Posterior cingulate gyrus (tissue), 11 donors: ENCODE measurements around the gene JMJD4.
A peak's percentile ranks its signal among the peaks of the same experiment; 100 is the strongest.

ENCODE experiments used
- DNase-seq, 10 donors: peaks; one replicate each; pipeline versions ENCODE4 v3.0.0 to v3.0.0-alpha.2; 2020 to 2021; ENCODE audit warnings: mixed read lengths in 3 of 10
- intact Hi-C: fragments of 100-400 bp; cut with DNase I; formaldehyde crosslinking; loops from one replicate; pipeline ENCODE4 v1.15.1; 2023

Gene JMJD4, protein sequence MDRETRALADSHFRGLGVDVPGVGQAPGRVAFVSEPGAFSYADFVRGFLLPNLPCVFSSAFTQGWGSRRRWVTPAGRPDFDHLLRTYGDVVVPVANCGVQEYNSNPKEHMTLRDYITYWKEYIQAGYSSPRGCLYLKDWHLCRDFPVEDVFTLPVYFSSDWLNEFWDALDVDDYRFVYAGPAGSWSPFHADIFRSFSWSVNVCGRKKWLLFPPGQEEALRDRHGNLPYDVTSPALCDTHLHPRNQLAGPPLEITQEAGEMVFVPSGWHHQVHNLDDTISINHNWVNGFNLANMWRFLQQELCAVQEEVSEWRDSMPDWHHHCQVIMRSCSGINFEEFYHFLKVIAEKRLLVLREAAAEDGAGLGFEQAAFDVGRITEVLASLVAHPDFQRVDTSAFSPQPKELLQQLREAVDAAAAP

DNA sequence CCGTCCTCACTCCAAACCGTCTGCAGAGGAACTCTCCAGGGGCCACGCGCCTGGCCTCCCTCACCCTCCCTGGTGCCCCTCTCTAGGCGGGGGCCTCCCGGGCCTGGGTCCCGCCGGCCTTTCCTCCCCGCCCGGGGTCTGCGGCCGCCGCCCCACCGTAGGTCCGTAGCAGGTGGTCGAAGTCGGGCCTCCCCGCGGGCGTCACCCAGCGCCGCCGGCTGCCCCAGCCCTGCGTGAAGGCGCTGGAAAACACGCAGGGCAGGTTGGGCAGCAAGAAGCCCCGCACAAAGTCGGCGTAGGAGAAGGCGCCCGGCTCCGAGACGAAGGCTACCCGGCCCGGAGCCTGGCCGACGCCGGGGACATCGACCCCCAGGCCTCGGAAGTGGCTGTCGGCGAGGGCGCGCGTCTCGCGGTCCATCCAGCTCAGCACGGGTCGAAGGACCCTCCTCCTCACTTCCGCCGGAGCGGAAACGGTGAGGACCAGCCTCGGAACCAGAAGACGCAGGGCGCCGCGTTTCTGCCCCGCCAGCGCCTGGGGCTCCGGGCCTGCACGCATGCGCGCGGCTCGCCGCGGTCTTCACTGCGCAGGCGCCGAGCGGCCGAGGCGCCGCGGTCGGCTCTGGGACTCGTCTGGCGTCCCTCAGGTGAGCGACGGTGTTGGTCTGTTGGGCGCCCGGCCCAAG, at the start of gene JMJD4, which contains the start of gene SNAP47:
JMJD4 (minus strand) TSS at position 447 of the 683 bp plus-strand sequence; CDS start at position 418, 29 bp downstream.
SNAP47 (plus strand) TSS at position 580 of the 683 bp plus-strand sequence. CDS start 12,302 bp downstream, outside the sequence.
- intact Hi-C loops, result loop anchor here (10.0 kb wide), 2 partner anchors 170 to 350 kb away; partner anchors contain the start of genes ARF1 and ZNF678
- peak; percentile 84 to 98 (median 88) for DNase-seq

DNA sequence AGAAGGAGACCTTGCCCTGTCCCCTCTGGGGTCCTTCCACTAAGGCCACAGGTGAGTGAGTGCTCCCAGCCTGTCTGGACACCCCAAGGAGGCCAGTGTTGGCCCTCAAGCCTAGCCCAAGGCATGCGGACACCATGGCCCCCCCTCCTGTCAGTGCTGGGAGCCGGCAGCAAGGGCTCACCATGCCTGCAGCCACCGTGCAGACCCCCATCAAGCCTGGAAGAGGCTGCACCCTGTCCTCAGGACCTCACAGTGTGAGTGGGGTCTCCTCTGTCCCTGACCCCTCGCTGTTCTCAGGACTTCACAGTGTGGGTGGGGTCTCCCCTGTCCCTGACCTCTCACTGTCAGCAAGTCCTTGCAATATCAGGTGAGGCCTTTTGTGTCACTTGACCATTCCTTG, 47.1 kb upstream of the JMJD4 start:
- intact Hi-C loops, result no loop called here
- peak in 2 of 10 donors; percentile 3 to 69 for DNase-seq

GRCh38 chr1:227781314-227781930, 46.3 kb upstream of the JMJD4 start:
- intact Hi-C loops, result no loop called here
- peak in 2 of 10 donors; percentile 5 to 73 for DNase-seq

GRCh38 chr1:227780101-227781044, 45.3 kb upstream of the JMJD4 start:
- DNase-seq, result peak in 3 of 10 donors; percentile 6 to 70 (median 67)
- intact Hi-C loops, result no loop called here

- DNase-seq, result peak in 2 of 10 donors; percentile 6 to 59
- intact Hi-C loops, result no loop called here
Observed at GRCh38 chr1:227779685-227780084, 44.6 kb upstream of the JMJD4 start.

GRCh38 chr1:227779021-227779441, 43.9 kb upstream of the JMJD4 start:
- intact Hi-C loops, result no loop called here
- peak in 3 of 10 donors; percentile 6 to 83 (median 8) for DNase-seq

DNA sequence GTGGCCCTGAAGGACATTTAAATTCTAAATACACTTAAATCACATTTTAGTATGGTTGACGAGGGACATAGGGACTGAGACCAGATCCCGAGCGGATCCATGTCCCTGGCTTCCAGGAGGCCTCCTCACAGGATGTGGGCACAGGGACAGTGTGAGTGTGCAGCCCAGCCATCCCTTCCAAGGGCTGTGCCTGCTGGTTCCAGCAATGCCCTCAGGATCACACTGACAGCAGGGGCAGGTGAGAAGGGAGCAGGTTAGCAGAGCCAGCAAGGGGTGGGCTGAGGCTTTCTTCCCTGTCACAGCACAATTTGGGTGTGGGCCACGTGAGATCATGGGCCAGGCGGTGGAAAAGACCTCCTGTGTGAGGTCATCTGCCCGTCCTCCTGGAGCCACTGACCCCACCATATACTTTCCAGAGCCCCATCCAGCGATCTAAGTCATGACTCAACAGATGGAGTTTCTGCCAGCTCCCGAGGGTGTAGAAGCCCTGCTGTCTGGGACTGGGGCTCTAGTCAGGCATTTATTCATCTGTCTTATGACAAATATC, 43.4 kb upstream of the JMJD4 start:
- DNase-seq, result peak in 3 of 10 donors; percentile 5 to 59 (median 41)
- intact Hi-C loops, result no loop called here

- DNase-seq, result peak in 2 of 10 donors; percentile 5 to 33
- intact Hi-C loops, result no loop called here
Observed at GRCh38 chr1:227777646-227778045, 42.5 kb upstream of the JMJD4 start.

DNA sequence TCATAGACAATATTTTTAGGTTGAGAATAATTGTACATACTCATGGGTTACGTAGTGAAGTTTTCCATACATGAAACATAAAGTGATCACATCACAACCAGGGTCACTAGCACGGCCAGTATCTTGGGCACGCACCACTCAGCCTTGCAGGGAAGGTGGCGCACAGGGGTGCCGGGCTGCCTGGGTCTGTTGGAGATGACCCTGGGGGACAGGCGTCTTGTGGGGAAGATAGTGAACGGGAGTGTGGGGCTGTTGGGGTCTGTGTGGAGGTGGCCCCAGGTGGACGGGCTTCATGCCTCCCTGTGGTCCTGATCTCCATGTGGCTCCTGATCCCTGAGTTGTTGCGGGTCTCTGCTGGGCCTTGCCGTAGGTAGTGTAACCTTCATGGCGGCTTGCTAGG, 42.1 kb upstream of the JMJD4 start:
- intact Hi-C loops, result no loop called here
- DNase-seq, result peak in 3 of 10 donors; percentile 3 to 67 (median 59)

DNA sequence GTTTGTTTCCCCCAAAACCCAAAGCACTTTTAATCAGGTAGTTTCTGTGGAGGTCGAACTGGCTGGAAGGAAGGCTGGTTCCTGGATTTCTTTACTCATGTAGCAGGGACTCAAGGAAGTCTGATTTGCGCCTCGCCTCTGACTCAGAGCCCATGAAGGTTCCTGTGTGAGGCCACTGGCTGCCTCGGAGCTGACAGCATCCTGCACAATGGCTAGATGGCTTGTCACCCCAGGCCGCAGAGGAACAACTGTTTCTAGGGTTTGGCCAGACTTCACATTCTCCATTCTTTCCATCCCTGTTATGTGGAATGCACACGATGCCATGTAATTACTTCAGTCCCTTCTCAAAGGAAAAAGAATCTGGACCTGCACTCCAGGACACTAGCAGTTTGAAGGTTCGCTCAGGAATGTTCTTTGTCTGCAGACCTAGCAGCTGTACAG, 41.2 kb upstream of the JMJD4 start:
- peak in 2 of 10 donors; percentile 30 to 33 for DNase-seq
- intact Hi-C loops, result no loop called here

- DNase-seq, result peak in 2 of 10 donors; percentile 43 to 54
- intact Hi-C loops, result no loop called here
Observed at GRCh38 chr1:227775841-227776240, 40.7 kb upstream of the JMJD4 start.

GRCh38 chr1:227774821-227775661, 39.9 kb upstream of the JMJD4 start:
- intact Hi-C loops, result no loop called here
- DNase-seq, result peak in 3 of 10 donors; percentile 4 to 84 (median 72)

- intact Hi-C loops, result no loop called here
- peak in 2 of 10 donors; percentile 58 to 62 for DNase-seq
Observed at GRCh38 chr1:227774051-227774731, 39.1 kb upstream of the JMJD4 start.

DNA sequence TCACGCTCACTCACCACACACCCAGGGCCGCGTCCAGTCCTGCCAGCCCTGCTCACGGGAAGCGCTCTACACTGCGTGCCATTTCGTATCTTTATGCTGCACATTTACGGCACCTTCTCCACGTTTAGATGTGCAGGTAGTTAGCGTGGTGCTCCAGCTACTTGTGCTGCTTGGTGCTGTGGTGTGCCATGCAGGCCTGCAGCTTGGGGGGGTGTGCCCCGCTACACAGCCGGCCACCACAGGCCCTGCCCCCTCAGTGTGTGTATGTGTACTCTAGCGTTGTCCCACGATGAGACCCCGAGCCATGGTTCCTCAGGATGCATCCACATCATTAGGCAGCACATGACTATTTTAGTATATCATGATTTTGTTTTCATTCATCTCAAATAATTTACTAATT, 38.5 kb upstream of the JMJD4 start:
- intact Hi-C loops, result no loop called here
- DNase-seq, result peak in 3 of 10 donors; percentile 23 to 59 (median 44)

DNA sequence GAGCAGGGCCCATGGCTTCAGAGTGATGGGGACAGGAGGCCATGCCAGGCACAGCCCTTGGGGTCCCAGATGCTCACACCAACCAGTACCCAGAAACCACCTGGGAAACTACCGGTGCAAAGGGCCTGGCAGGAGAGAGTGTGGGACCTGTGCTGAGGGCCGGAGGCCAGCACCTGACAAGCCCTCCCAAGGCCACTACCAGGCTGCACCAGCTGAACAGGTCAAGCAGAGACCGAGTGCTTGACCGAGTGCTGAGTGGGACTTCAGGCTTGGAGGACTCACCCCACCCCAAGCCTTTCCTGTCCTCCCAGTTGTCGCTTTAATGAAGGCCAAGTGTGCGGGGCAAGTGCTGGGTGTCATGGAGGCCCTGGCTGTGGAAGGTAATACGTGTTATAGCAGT, 36.7 kb upstream of the JMJD4 start:
- DNase-seq, result peak in 2 of 10 donors; percentile 58 to 69
- intact Hi-C loops, result no loop called here

- DNase-seq, result peak in 2 of 10 donors; percentile 44 to 71
- intact Hi-C loops, result no loop called here
Observed at GRCh38 chr1:227771326-227771725, 36.2 kb upstream of the JMJD4 start.

- intact Hi-C loops, result no loop called here
- peak in 1 of 10 donors; percentile 57 for DNase-seq
Observed at GRCh38 chr1:227770812-227771211, 35.7 kb upstream of the JMJD4 start.
